Liver (tissue), 3 donors: ENCODE results near the gene PON1.

Experiments
- ATF3 ChIP-seq: IDR thresholded peaks from 2 replicates; pipeline ENCODE4 v1.6.1; 2016; ENCODE audit warnings: antibody characterized with exemption
- FOXA2 ChIP-seq: IDR thresholded peaks from 2 replicates; pipeline ENCODE4 v1.6.1; 2016; ENCODE audit warnings: antibody characterized with exemption
- GABPA ChIP-seq, 2 donors: IDR thresholded peaks in 1 of 2; conservative IDR thresholded peaks in 1 of 2; 2 replicates each; pipeline ENCODE4 v1.6.1; 2016; ENCODE audit warnings: antibody characterized with exemption in 2 of 2, mild to moderate bottlenecking in 1 of 2, moderate library complexity in 1 of 2
- HNF4G ChIP-seq: IDR thresholded peaks from 2 replicates; pipeline ENCODE4 v1.6.1; 2016; ENCODE audit warnings: antibody characterized with exemption
- JUND ChIP-seq, 2 donors: IDR thresholded peaks; 2 replicates each; pipeline ENCODE4 v1.6.1; 2016; ENCODE audit warnings: antibody characterized with exemption in 2 of 2
- NR2F2 ChIP-seq: IDR thresholded peaks from 2 replicates; pipeline ENCODE4 v1.6.1; 2016; ENCODE audit warnings: antibody characterized with exemption
- RAD21 ChIP-seq, 2 donors: IDR thresholded peaks; 2 replicates each; pipeline ENCODE4 v1.6.1; 2016; ENCODE audit warnings: antibody characterized with exemption in 2 of 2, mild to moderate bottlenecking in 2 of 2
- REST ChIP-seq: IDR thresholded peaks from 2 replicates; pipeline ENCODE4 v1.6.1; 2016; ENCODE audit warnings: antibody characterized with exemption, mild to moderate bottlenecking
- RXRA ChIP-seq, 2 donors: IDR thresholded peaks; 2 replicates each; pipeline ENCODE4 v1.6.1; 2017 to 2018; ENCODE audit warnings: antibody characterized with exemption in 2 of 2, mild to moderate bottlenecking in 1 of 2
- TAF1 ChIP-seq: conservative IDR thresholded peaks from 2 replicates; pipeline ENCODE4 v1.6.1; 2016; ENCODE audit warnings: antibody characterized with exemption, mild to moderate bottlenecking
- YY1 ChIP-seq: IDR thresholded peaks from 2 replicates; pipeline ENCODE4 v1.6.1; 2016; ENCODE audit warnings: antibody characterized with exemption, mild to moderate bottlenecking
- TF ChIP-seq, protein P1 (sequence below): fragments of 150-350 bp; IDR thresholded peaks from 2 replicates; pipeline ENCODE4 v1.5.1; 2017; ENCODE audit warnings: improper control_type of control experiment, low read depth, low read length; ENCODE audit not compliant: missing input control
- TF ChIP-seq, protein P2 (sequence below): IDR thresholded peaks from 2 replicates; pipeline ENCODE4 v1.6.1; 2016; ENCODE audit warnings: antibody characterized with exemption
- donor health status: healthy.
- donor health status: healthy.

DNA sequence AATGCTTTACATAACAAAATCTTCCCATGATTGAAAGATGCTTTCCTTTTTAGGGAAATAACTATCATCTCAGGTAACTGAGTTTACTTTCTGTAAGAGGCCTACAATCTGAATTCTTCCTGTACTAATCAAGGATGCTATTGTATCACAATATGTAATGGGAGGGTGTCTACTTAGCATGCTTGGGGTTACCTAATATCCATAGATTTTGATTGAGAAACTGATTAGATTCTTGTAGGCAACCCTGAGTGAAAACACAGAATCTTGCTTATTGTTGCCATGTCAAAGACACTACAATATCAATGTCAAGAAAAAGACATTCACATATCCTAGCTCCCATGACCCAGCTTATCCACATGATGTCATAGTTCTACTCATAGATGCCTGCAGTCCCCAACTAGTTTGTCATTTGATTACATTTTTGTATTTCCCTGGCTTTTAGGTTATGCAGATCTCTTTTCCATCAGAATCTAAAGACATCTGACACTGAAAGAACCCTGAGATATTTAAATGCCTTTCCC lies 62.4 kb downstream of the PON1 start:
- TF ChIP-seq YY1 (no peak), GABPA (IDR thresholded peaks at IDR 0.05 in 1 of 2, conservative IDR thresholded peaks at IDR 0.05 in 1 of 2) (no peak), JUND (IDR thresholded peaks at IDR 0.05) (no peak), REST (no peak), NR2F2 (no peak), ATF3 (no peak), RXRA (IDR thresholded peaks at IDR 0.05) (no peak), TAF1 (no peak), RAD21 (IDR thresholded peaks at IDR 0.05) (no peak), FOXA2 (no peak), HNF4G (no peak)
- TF ChIP-seq, protein P1, sequence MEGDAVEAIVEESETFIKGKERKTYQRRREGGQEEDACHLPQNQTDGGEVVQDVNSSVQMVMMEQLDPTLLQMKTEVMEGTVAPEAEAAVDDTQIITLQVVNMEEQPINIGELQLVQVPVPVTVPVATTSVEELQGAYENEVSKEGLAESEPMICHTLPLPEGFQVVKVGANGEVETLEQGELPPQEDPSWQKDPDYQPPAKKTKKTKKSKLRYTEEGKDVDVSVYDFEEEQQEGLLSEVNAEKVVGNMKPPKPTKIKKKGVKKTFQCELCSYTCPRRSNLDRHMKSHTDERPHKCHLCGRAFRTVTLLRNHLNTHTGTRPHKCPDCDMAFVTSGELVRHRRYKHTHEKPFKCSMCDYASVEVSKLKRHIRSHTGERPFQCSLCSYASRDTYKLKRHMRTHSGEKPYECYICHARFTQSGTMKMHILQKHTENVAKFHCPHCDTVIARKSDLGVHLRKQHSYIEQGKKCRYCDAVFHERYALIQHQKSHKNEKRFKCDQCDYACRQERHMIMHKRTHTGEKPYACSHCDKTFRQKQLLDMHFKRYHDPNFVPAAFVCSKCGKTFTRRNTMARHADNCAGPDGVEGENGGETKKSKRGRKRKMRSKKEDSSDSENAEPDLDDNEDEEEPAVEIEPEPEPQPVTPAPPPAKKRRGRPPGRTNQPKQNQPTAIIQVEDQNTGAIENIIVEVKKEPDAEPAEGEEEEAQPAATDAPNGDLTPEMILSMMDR: no peak
- TF ChIP-seq, protein P2, sequence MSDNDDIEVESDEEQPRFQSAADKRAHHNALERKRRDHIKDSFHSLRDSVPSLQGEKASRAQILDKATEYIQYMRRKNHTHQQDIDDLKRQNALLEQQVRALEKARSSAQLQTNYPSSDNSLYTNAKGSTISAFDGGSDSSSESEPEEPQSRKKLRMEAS: no peak
